A549 (cell line): ENCODE measurements around the gene FBXW2. TPM values are rescaled to one million over a fixed set of nuclear protein-coding genes. Genes with fewer than 3 reads are reported as not detected.

ENCODE experiments used
- ATAC-seq, 2 experiments: fragments of 200-7000 bp in 1 of 2; fragments of >200 bp in 1 of 2; cut with Nextera tagmentation in 1 of 2; cut with Tn5 transposase in 1 of 2; 3 replicates each; pipeline versions ENCODE4 v1.8.0 to v1.9.1; 2018 to 2020; ENCODE audit warnings: mild to moderate bottlenecking in 1 of 2, moderate library complexity in 1 of 2
- CTCF ChIA-PET: fragments of 300-600 bp; sonication (Branson Sonifier 250); formaldehyde crosslinking; extraction: SDS; loops from one replicate; lab custom pipeline; 2021; ENCODE audit warnings: antibody characterized with exemption, inconsistent platforms; lab: Yijun Ruan, JAX
- POLR2A ChIA-PET: fragments of 350-600 bp; formaldehyde crosslinking; extraction: SDS; loops from one replicate; lab custom pipeline; 2021; ENCODE audit warnings: antibody characterized with exemption, inconsistent platforms; lab: Yijun Ruan, JAX
- DNase-seq, 2 experiments: peaks; one replicate each; pipeline versions ENCODE4 v3.0.0 to v3.0.0-alpha.2; 2011 to 2016; ENCODE audit warnings: low read depth in 1 of 2, low spot score in 1 of 2
- FAIRE-seq: peaks from 2 replicates; lab custom pipeline; 2011; peaks lifted over from hg19 to GRCh38; lab: Jason Lieb, UNC
- H3K27ac ChIP-seq, 2 experiments: fragments of >200 bp; sonication (Bioruptor Twin); formaldehyde crosslinking; 3 replicates each; pipeline ENCODE4 v1.5.1; 2016 to 2017
- H3K4me1 ChIP-seq: fragments of >200 bp; sonication (Bioruptor Twin); formaldehyde crosslinking; 3 replicates; pipeline ENCODE4 v1.6.1; 2016
- H3K4me2 ChIP-seq: fragments of >200 bp; sonication (Bioruptor Twin); formaldehyde crosslinking; 3 replicates; pipeline ENCODE4 v1.6.1; 2016
- H3K4me3 ChIP-seq: fragments of >200 bp; sonication (Bioruptor Twin); formaldehyde crosslinking; 3 replicates; pipeline ENCODE4 v1.5.1; 2016
- H3K9me3 ChIP-seq: fragments of >200 bp; sonication (Bioruptor Twin); formaldehyde crosslinking; 3 replicates; pipeline ENCODE4 v1.6.1; 2016
- EP300 ChIP-seq, 2 experiments: fragments of >200 bp; sonication (Bioruptor Twin); formaldehyde crosslinking; IDR thresholded peaks; 2 replicates in 1 of 2; 3 replicates in 1 of 2; pipeline ENCODE4 v1.6.1; 2016 to 2017
- FOXS1 ChIP-seq: fragments of 250-450 bp; sonication (Bioruptor Pico); IDR thresholded peaks from 2 replicates; pipeline ENCODE4 v1.5.0; 2020; ENCODE audit warnings: mild to moderate bottlenecking, moderate library complexity
- GATA3 ChIP-seq: IDR thresholded peaks from 2 replicates; pipeline ENCODE4 v1.6.1; 2012; ENCODE audit warnings: borderline replicate concordance
- HEYL ChIP-seq: fragments of 250-450 bp; sonication (Bioruptor Pico); IDR thresholded peaks from 2 replicates; pipeline ENCODE4 v1.8.0; 2021; ENCODE audit warnings: mild to moderate bottlenecking, moderate library complexity
- JUNB ChIP-seq: fragments of >200 bp; sonication (Bioruptor Twin); formaldehyde crosslinking; IDR thresholded peaks from 2 replicates; pipeline ENCODE4 v1.6.1; 2016
- KDM1A ChIP-seq: fragments of 200-600 bp; sonication (generic); IDR thresholded peaks from 2 replicates; pipeline ENCODE4 v1.6.1; 2016; ENCODE audit warnings: low read depth, mild to moderate bottlenecking
- MAFK ChIP-seq: fragments of 450-650 bp; IDR thresholded peaks from 2 replicates; pipeline ENCODE4 v1.6.1; 2014; ENCODE audit not compliant: partially characterized antibody
- MAZ ChIP-seq: fragments of 150-350 bp; IDR thresholded peaks from 2 replicates; pipeline ENCODE4 v1.6.1; 2014; ENCODE audit warnings: antibody characterized with exemption, low read depth, low read length, borderline replicate concordance
- NFE2L2 ChIP-seq: fragments of 150-350 bp; conservative IDR thresholded peaks from 2 replicates; pipeline ENCODE4 v1.6.1; 2014; ENCODE audit warnings: low read length
- NPAS2 ChIP-seq: fragments of 250-450 bp; sonication (Bioruptor Pico); IDR thresholded peaks from 2 replicates; pipeline ENCODE4 v1.8.0; 2022; ENCODE audit warnings: mild to moderate bottlenecking, moderate library complexity, borderline replicate concordance
- NR3C1 ChIP-seq: fragments of >200 bp; sonication (Bioruptor Twin); formaldehyde crosslinking; IDR thresholded peaks from 3 replicates; pipeline ENCODE4 v1.6.1; 2017
- POLR2AphosphoS2 ChIP-seq: conservative IDR thresholded peaks from 2 replicates; pipeline ENCODE4 v1.6.1; 2012; ENCODE audit warnings: low read length, improper control_type of control experiment, inconsistent platforms
- RAD21 ChIP-seq, 2 experiments: fragments of >200 bp in 1 of 2; sonication (Bioruptor Twin) in 1 of 2; formaldehyde crosslinking in 1 of 2; IDR thresholded peaks in 1 of 2; conservative IDR thresholded peaks in 1 of 2; 2 replicates in 1 of 2; 3 replicates in 1 of 2; pipeline ENCODE4 v1.6.1; 2012 to 2018; ENCODE audit warnings: inconsistent platforms in 1 of 2
- RCOR1 ChIP-seq: fragments of 150-350 bp; IDR thresholded peaks from 2 replicates; pipeline ENCODE4 v1.6.1; 2014; ENCODE audit warnings: antibody characterized with exemption, low read length, low read depth
- RFX5 ChIP-seq: fragments of 450-650 bp; IDR thresholded peaks from 2 replicates; pipeline ENCODE4 v1.7.1; 2014; ENCODE audit warnings: antibody characterized with exemption, mild to moderate bottlenecking, moderate library complexity
- SMC3 ChIP-seq: fragments of >200 bp; sonication (Bioruptor Twin); formaldehyde crosslinking; IDR thresholded peaks from 3 replicates; pipeline ENCODE4 v1.6.1; 2018; ENCODE audit warnings: inconsistent platforms
- ZC3H11A ChIP-seq: fragments of 450-650 bp; IDR thresholded peaks from 2 replicates; pipeline ENCODE4 v1.6.1; 2014; ENCODE audit warnings: antibody characterized with exemption, mild to moderate bottlenecking
- ZNF302 ChIP-seq: fragments of 250-450 bp; sonication (Bioruptor Pico); IDR thresholded peaks from 2 replicates; pipeline ENCODE4 v1.9.0; 2021; ENCODE audit warnings: inconsistent platforms, mild to moderate bottlenecking, moderate library complexity
- WGBS: methylation state at CpG from one replicate; pipeline ENCODE4 v1.1.6; 2017; ENCODE audit errors: missing lambda C conversion rate; 5-methylcytosine and 5-hydroxymethylcytosine counted together
- polyA plus RNA-seq, 4 experiments: library from polyadenylated mRNA; depleted of rRNA in 3 of 4; stranded (reverse); fragments of >200 nt; fragmentation: RNase III in 1 of 4; extraction: RNeasy Plus Mini Kit Qiagen cat#74134 plus additional on column Dnase treatment in 1 of 4; gene quantifications; 2 replicates in 3 of 4; 3 replicates in 1 of 4; pipeline ENCODE4 v1.2.3, GENCODE V29; 2011 to 2017
- TF ChIP-seq, protein P1 (sequence below): fragments of >200 bp; sonication (Bioruptor Twin); formaldehyde crosslinking; IDR thresholded peaks from 3 replicates; pipeline ENCODE4 v1.5.1; 2016
- TF ChIP-seq, protein P2 (sequence below): fragments of 250-450 bp; sonication (Bioruptor Pico); IDR thresholded peaks from 2 replicates; pipeline ENCODE4 v1.5.0; 2021; ENCODE audit warnings: mild to moderate bottlenecking, moderate library complexity, borderline replicate concordance
- TF ChIP-seq, protein P3 (sequence below): fragments of 450-650 bp; IDR thresholded peaks from 2 replicates; pipeline ENCODE4 v1.6.1; 2014; ENCODE audit warnings: antibody characterized with exemption

The FBXW2 gene
- polyA plus RNA-seq, 2 of the 4 experiments (the other 2 are of a cell fraction), result 28.8 to 60.0 TPM

DNA sequence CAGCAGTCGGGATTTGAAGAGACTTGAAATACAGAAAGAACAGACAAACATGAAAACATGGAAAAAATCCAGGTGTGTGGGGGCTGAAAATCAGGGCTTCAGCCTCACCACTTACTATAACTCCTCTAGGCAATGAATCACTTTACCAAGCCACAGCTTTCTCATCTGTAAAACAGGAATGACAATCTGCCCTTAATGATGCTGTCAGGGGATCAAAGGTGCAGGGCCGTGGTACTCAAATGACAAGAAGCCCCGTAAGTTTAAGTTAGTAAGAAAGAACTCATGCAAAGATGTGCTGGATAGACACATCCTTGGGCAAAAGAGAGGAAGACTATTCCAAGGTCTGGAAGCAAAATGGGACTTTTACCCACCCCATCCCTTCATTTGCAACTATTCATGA is 34.7 kb downstream of the FBXW2 start:
- CTCF ChIA-PET, result interaction anchor here (0.7 to 1.6 kb wide), 3 partner anchors 10 to 297 kb away, joined by 3 to 9 read pairs (median 4); no protein-coding TSS in a partner anchor
- WGBS, result 92% methylated on average over 3 of the region's 3 CpGs
- Histone ChIP-seq H3K27ac (no peak overlapping the region; a peak in 1 of 6 replicates), H3K4me3 (no peak overlapping the region), H3K4me2 (no peak overlapping the region), H3K9me3 (no peaks in the 10 kb centered on the region), H3K4me1 (peaks cover 3% of the 10 kb centered on the region; the same call in 1 of the 3 replicates)
- POLR2A ChIA-PET, result no interaction called here
- no peak for TF ChIP-seq GATA3
- TF ChIP-seq JUNB, result no peak
- TF ChIP-seq NR3C1, result no peak
- TF ChIP-seq FOXS1 (CRISPR knock-in tag), result no peak
- TF ChIP-seq, protein P1, sequence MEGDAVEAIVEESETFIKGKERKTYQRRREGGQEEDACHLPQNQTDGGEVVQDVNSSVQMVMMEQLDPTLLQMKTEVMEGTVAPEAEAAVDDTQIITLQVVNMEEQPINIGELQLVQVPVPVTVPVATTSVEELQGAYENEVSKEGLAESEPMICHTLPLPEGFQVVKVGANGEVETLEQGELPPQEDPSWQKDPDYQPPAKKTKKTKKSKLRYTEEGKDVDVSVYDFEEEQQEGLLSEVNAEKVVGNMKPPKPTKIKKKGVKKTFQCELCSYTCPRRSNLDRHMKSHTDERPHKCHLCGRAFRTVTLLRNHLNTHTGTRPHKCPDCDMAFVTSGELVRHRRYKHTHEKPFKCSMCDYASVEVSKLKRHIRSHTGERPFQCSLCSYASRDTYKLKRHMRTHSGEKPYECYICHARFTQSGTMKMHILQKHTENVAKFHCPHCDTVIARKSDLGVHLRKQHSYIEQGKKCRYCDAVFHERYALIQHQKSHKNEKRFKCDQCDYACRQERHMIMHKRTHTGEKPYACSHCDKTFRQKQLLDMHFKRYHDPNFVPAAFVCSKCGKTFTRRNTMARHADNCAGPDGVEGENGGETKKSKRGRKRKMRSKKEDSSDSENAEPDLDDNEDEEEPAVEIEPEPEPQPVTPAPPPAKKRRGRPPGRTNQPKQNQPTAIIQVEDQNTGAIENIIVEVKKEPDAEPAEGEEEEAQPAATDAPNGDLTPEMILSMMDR, result no peak
- TF ChIP-seq SMC3, result no peak
- no peak for TF ChIP-seq EP300 (IDR thresholded peaks at IDR 0.05)
- TF ChIP-seq, protein P2, sequence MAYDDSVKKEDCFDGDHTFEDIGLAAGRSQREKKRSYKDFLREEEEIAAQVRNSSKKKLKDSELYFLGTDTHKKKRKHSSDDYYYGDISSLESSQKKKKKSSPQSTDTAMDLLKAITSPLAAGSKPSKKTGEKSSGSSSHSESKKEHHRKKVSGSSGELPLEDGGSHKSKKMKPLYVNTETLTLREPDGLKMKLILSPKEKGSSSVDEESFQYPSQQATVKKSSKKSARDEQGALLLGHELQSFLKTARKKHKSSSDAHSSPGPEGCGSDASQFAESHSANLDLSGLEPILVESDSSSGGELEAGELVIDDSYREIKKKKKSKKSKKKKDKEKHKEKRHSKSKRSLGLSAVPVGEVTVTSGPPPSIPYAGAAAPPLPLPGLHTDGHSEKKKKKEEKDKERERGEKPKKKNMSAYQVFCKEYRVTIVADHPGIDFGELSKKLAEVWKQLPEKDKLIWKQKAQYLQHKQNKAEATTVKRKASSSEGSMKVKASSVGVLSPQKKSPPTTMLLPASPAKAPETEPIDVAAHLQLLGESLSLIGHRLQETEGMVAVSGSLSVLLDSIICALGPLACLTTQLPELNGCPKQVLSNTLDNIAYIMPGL (CRISPR knock-in tag), result no peak
- no peak for TF ChIP-seq NFE2L2
- TF ChIP-seq POLR2AphosphoS2, result no peak
- TF ChIP-seq RFX5, result no peak
- TF ChIP-seq KDM1A, result no peak
- TF ChIP-seq MAZ, result no peak
- TF ChIP-seq NPAS2 (CRISPR knock-in tag), result no peak
- no peak for DNase-seq
- no peak for FAIRE-seq
- ATAC-seq, result no peak

DNA sequence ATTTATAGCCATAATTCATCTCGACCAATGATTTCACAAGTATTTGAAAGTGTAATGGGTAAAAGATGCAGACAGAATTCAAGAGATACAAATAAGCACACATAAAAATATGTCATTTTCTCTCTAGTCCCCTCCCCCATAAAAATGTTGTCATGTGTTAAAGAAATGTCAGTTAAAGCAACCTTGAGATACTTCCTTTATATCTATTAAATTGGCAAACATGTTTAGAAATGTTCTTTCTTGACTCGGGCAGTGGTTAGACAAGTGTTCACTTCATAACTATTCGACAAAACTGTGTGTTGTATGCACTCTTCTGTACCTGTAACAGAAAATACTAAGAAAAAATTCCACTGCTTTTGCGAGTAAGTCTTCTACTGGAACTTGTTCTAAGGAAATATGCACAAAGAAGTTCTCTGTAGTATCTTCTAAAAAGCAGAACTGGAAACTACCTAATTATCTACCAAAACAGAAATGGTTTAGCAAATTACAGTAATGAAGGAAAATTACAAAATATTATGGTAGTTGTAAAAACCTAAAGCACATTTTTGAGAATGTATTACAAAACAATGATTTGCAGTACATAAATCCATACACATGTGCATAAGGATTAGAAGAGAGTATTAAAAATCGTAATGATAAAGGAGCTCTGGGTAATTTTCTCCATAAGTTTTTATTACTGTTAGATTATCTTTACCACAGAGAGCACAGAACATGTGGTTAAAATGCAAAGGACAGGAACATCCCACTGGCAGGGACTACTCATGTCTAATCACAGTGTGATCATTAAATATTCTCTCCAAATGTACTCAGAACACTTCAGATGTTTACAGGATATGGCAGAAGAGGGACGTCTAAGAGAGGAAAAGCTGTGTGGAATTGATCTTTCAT is 35.9 kb downstream of the FBXW2 start:
- Histone ChIP-seq H3K4me1 (peaks cover 3% of the 10 kb centered on the region; the same call in 1 of the 3 replicates), H3K4me3 (no peak overlapping the region), H3K4me2 (no peak overlapping the region), H3K9me3 (no peaks in the 10 kb centered on the region), H3K27ac (no peak overlapping the region)
- ATAC-seq (no peak), DNase-seq (no peak), FAIRE-seq (no peak)
- ChIA-PET POLR2A (no interaction called here), CTCF (interaction anchor here (1.0 to 5.5 kb wide), 19 partner anchors 8 to 303 kb away, joined by 3 to 96 read pairs (median 9); partner anchors contain the start of gene FBXW2)
- 71% methylated on average over 6 of the region's 6 CpGs for WGBS
- TF ChIP-seq MAFK (no peak), RCOR1 (no peak), HEYL (CRISPR knock-in tag) (no peak), KDM1A (no peak), JUNB (no peak), RAD21 (conservative IDR thresholded peaks at IDR 0.05 in 1 of 2, IDR thresholded peaks at IDR 0.05 in 1 of 2) (no peak), ZNF302 (CRISPR knock-in tag) (no peak), ZC3H11A (no peak)
- TF ChIP-seq, protein P3, sequence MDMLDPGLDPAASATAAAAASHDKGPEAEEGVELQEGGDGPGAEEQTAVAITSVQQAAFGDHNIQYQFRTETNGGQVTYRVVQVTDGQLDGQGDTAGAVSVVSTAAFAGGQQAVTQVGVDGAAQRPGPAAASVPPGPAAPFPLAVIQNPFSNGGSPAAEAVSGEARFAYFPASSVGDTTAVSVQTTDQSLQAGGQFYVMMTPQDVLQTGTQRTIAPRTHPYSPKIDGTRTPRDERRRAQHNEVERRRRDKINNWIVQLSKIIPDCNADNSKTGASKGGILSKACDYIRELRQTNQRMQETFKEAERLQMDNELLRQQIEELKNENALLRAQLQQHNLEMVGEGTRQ, result no peak
